ENCODE results near the gene NME9. TPM values are rescaled to one million over a fixed set of nuclear protein-coding genes. Genes with fewer than 3 reads are reported as not detected.

NME9 gene
- total and polyA plus RNA-seq, 8 donors: 0.13 to 0.55 TPM; not detected in 6

- Histone ChIP-seq H3K36me3 (peaks cover 0 to 9% (median 5%) of the 10 kb centered on the region in 4 donors), H3K9me3 (no peaks in the 10 kb centered on the region), H3K4me1 (peaks cover 0 to 42% (median 26%) of the 10 kb centered on the region in 4 donors), H3K27ac (peak overlapping the region in 1 of 5 donors; percentile 4), H3K27me3 (peaks cover 0 to 12% (median 0%) of the 10 kb centered on the region in 3 donors), H3K4me3 (no peak overlapping the region)
- intact Hi-C loops (cut with DNase I; ENCODE audit: low total_unique reads): no loop called here
- DNase-seq: no peak
- TF ChIP-seq, protein P1, sequence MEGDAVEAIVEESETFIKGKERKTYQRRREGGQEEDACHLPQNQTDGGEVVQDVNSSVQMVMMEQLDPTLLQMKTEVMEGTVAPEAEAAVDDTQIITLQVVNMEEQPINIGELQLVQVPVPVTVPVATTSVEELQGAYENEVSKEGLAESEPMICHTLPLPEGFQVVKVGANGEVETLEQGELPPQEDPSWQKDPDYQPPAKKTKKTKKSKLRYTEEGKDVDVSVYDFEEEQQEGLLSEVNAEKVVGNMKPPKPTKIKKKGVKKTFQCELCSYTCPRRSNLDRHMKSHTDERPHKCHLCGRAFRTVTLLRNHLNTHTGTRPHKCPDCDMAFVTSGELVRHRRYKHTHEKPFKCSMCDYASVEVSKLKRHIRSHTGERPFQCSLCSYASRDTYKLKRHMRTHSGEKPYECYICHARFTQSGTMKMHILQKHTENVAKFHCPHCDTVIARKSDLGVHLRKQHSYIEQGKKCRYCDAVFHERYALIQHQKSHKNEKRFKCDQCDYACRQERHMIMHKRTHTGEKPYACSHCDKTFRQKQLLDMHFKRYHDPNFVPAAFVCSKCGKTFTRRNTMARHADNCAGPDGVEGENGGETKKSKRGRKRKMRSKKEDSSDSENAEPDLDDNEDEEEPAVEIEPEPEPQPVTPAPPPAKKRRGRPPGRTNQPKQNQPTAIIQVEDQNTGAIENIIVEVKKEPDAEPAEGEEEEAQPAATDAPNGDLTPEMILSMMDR (IDR thresholded peaks at IDR 0.05): no peak
- no peak for TF ChIP-seq POLR2AphosphoS5 (IDR thresholded peaks at IDR 0.05)
Measured at GRCh38 chr3:138351151-138351550, 21.5 kb upstream of the NME9 start.

GRCh38 chr3:138349926-138350665 lies 20.4 kb upstream of the NME9 start:
- H3K9me3 ChIP-seq: no peaks in the 10 kb centered on the region
- peaks cover 0 to 12% (median 0%) of the 10 kb centered on the region in 3 donors for H3K27me3 ChIP-seq
- DNase-seq: peak in 1 of 2 donors; percentile 14
- H3K4me3 ChIP-seq: peak overlapping the region; percentile 79 to 89 (median 82)
- peak overlapping the region in 4 of 5 donors; percentile 81 to 94 (median 89) for H3K27ac ChIP-seq
- peaks cover 0 to 42% (median 26%) of the 10 kb centered on the region in 4 donors for H3K4me1 ChIP-seq
- no peak for TF ChIP-seq POLR2AphosphoS5 (IDR thresholded peaks at IDR 0.05)
- TF ChIP-seq EP300 (IDR thresholded peaks at IDR 0.05): no peak
- TF ChIP-seq, protein P1 (IDR thresholded peaks at IDR 0.05): no peak
- no peak for TF ChIP-seq POLR2A (IDR thresholded peaks at IDR 0.05)
- peaks cover 0 to 2% (median 0%) of the 10 kb centered on the region in 4 donors for H3K36me3 ChIP-seq
- WGBS, 5 donors: 52 to 61% (median 58%) methylated on average over 15 of the region's 15 CpGs
- intact Hi-C loops (cut with DNase I; ENCODE audit: low total_unique reads): no loop called here

DNA sequence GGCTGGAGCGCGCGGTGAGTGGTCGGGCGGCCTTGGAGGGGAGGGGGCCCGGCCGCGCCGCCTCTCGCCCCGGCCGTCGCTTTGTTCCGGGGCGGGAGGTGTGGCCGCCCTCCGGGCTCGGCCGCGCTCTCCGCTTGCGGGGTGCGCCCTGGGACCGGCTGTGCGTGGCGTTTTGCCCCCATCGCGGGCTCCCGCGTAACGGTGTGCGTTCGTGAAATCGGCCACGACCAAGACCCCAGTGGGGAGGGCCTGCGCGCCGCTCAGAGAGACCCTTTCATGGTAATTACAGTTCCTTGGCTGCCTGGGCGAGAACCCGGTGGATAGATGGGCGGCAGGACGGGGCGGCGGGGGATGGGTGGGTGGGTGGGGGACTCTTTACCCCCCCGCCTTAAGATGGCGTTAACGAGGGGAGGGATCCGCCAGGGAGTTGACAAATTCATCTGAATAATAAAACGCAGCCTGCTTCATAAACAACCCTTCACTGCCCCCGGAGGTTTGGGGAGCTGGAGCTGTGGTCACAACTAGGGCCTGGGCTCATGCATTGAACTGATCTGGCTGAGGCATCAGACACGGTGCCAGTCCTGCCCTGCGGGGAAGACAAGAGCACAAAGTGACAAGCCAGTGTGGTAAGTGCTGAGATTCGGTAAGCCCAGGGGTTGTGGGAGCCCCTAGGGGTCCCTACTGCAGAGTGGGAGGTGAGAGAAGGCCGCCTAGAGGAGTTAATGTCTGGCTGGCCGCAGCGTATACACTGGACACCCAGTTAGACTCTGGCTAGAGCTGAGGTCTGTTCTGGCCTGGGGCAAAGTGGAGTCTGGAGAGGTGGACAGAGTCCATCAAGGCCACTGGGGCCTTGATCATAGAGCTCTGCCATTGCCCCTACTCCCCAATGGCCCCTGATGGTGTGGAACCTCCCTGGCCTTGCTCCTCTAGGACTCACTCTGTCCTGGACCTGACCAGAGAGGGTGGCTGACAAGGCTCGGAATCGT lies 19.4 kb upstream of the NME9 start:
- Histone ChIP-seq H3K36me3 (no peaks in the 10 kb centered on the region), H3K27me3 (peaks cover 0 to 12% (median 0%) of the 10 kb centered on the region in 3 donors), H3K4me3 (peak overlapping the region; percentile 79 to 89 (median 82)), H3K27ac (peak overlapping the region; percentile 81 to 94 (median 87)), H3K9me3 (no peaks in the 10 kb centered on the region), H3K4me1 (peaks cover 0 to 42% (median 26%) of the 10 kb centered on the region in 4 donors)
- DNase-seq: peak in 1 of 2 donors; percentile 49
- 8 to 19% (median 9%) methylated on average over 6 to 58 of the region's 58 CpGs for WGBS, 5 donors
- intact Hi-C loops (cut with DNase I; ENCODE audit: low total_unique reads): no loop called here
- TF ChIP-seq POLR2A (IDR thresholded peaks at IDR 0.05) (no peak), EP300 (IDR thresholded peaks at IDR 0.05) (no peak), POLR2AphosphoS5 (IDR thresholded peaks at IDR 0.05) (no peak)
- TF ChIP-seq, protein P1 (IDR thresholded peaks at IDR 0.05): no peak

Measured in stomach (tissue), 9 donors.